ENCODE results near the gene MRPL18.
"Not testable (repeated sequence)": the region's sequence is repeated elsewhere in the genome, so short reads cannot be mapped to it uniquely, and the experiment has no call there.

Gene MRPL18

DNA sequence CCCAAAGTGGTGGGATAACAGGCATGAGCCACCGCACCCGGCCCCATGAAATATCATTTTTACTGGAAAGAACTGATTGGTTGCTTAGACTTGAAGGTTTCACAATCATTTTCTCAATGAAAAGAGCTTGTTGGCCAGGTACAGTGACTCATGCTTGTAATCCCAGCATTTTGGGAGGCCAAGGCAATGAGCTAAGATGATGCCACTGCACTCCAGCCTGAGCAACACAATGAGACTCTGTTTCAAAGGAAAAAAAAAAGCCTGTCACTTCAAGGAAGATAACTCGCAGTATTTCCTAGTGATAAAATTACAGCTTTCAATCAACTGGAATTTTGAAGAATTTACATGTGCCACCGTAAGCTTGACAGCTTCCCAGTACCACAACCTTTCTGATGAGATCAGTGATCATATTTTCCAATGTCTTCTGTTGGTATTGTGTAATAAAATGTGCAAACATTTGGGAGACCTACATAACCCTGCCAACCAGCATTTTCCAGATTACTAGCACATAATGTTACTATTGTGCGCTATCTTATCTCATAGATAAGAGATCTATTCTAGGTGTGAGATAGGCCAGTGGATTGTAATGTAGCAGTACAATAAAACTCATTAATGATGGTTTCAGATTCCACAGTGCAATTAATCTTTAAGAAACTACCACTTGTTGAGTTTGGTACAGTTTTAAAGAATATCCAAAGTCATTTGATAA lies 17.0 kb downstream of the MRPL18 start:
- TF ChIP-seq, protein P1, sequence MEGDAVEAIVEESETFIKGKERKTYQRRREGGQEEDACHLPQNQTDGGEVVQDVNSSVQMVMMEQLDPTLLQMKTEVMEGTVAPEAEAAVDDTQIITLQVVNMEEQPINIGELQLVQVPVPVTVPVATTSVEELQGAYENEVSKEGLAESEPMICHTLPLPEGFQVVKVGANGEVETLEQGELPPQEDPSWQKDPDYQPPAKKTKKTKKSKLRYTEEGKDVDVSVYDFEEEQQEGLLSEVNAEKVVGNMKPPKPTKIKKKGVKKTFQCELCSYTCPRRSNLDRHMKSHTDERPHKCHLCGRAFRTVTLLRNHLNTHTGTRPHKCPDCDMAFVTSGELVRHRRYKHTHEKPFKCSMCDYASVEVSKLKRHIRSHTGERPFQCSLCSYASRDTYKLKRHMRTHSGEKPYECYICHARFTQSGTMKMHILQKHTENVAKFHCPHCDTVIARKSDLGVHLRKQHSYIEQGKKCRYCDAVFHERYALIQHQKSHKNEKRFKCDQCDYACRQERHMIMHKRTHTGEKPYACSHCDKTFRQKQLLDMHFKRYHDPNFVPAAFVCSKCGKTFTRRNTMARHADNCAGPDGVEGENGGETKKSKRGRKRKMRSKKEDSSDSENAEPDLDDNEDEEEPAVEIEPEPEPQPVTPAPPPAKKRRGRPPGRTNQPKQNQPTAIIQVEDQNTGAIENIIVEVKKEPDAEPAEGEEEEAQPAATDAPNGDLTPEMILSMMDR (IDR thresholded peaks at IDR 0.05; ENCODE audit: control extremely low read depth, extremely low read depth, low read depth, missing control alignments), result no peak
- no peak for DNase-seq (ENCODE audit: extremely low spot score)
- POLR2A ChIA-PET, result no interaction called here
- CTCF ChIA-PET, result interaction anchor here (1.2 kb wide), 1 partner anchor 157 kb away, joined by 3 read pairs; no protein-coding TSS in a partner anchor

DNA sequence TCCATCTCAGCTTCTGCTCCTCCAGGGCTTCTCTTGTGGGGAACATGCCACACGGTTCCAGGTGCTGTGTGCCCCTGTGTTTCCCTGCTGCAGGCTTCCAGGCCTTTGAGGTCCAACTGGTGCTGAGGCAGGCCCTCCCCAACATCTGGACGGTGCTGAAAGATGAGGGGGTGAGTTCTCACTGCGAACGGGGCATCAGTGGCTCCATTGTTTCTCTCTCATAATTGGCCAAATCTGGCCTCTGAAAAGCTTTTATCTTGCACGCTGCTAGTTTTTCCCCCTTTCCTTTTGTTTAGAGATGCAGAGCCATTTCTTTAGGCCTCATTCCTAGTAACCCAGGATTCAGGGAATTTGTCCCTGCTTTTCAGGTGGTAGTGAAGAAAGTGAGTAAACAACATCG lies 18.4 kb downstream of the MRPL18 start:
- ChIA-PET POLR2A (no interaction called here), CTCF (no interaction called here)
- TF ChIP-seq, protein P1 (IDR thresholded peaks at IDR 0.05; ENCODE audit: control extremely low read depth, extremely low read depth, low read depth, missing control alignments), result no peak
- peak; percentile 6 for DNase-seq (ENCODE audit: extremely low spot score)

DNA sequence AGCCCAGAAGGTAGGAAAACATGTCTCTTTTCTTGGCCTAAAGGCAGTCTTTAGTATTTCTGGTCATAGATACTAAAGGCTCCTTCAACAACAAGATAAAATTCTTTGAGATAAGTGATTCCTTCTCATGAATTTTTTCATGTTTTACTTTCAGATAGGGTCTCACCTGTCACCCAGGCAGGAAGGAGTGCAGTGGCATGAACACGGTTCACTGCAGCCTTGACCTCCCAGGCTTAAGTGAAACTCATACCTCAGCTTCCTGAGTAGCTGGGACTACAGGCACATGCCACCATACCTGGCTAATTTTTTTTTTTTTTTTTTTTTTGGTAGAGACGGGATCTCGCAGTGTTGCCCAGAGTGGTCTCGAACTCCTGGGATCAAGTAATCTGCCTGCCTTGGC lies 18.9 kb downstream of the MRPL18 start:
- TF ChIP-seq, protein P1 (IDR thresholded peaks at IDR 0.05; ENCODE audit: control extremely low read depth, extremely low read depth, low read depth, missing control alignments), result no peak
- ChIA-PET POLR2A (no interaction called here), CTCF (no interaction called here)
- DNase-seq (ENCODE audit: extremely low spot score), result peak; percentile 10

- ChIA-PET CTCF (interaction anchor here (1.1 kb wide), 1 partner anchor 38 kb away, joined by 3 read pairs; no protein-coding TSS in a partner anchor), POLR2A (no interaction called here)
- TF ChIP-seq, protein P1 (IDR thresholded peaks at IDR 0.05; ENCODE audit: control extremely low read depth, extremely low read depth, low read depth, missing control alignments), result no peak
- no peak for DNase-seq (ENCODE audit: extremely low spot score)
Observed at GRCh38 chr6:159813781-159814180, 23.5 kb downstream of the MRPL18 start.

DNA sequence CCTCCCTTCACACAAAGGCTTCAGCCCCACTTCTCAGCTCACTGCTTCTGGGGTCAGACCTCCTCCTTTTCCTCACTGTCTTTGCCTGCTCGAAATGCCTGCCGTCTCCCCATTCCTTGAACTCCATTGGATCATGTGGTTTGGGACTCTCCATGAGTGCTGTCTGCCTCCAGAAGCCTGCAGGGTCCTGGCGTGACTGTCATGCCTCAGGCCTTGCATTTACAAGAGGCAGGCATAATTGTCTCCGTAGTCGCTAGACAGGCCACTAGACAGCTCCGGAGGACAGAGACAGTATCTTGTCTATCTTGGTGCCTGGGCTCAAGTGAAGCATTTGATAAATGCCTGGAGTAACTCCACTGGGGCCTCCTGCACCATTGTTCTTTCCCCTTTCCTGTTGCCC lies 25.1 kb downstream of the MRPL18 start:
- no peak for DNase-seq (ENCODE audit: extremely low spot score)
- CTCF ChIA-PET, result interaction anchor here (1.5 kb wide), 1 partner anchor 704 kb away, joined by 4 read pairs; no protein-coding TSS in a partner anchor
- TF ChIP-seq, protein P1 (IDR thresholded peaks at IDR 0.05; ENCODE audit: control extremely low read depth, extremely low read depth, low read depth, missing control alignments), result no peak
- POLR2A ChIA-PET, result no interaction called here

- DNase-seq (ENCODE audit: extremely low spot score); POLR2A ChIA-PET: not testable (repeated sequence)
- CTCF ChIA-PET, result interaction anchor here (1.2 kb wide), 1 partner anchor 12 kb away, joined by 3 read pairs; no protein-coding TSS in a partner anchor
Observed at GRCh38 chr6:159816775-159817174, 26.5 kb downstream of the MRPL18 start.

DNA sequence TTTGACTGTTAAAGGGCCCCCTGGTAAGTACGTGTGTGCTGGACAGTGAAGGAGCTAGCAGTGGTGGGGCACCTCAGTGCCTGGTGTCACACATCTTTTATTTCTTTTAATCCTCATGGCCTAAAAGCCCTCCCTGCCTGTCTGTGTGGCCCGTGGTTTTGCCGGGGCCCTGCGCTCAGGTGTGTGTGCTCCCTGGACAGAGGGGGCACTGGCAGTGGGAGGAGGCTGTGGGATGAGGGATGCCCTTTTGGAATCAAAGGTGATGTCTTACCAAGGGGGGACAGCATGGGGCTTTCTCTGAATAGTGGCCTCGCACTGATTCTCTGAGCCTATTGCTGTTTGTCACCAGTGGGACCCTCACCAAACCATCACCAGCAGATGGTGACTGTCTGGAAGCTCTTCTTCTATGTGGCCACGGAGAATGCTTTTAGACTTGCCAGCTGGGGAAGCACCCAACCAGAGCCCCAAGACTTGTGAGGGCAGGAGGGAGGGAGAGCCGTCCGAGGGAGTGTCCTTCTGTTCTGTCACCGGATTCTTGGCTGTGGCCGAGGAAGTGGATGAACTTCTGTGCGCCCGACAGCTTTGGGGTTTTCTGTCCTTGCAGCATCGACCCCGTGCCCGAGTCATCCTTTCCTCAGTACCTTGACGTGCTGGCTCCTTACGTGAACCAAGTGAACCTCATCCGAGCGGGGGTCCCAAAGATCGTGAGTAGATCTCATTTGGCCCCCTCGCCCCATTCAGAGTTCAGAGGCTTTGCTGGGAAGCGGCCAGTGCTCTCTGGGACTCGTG lies 27.9 kb downstream of the MRPL18 start:
- ChIA-PET CTCF (interaction anchor here (1.2 kb wide), 1 partner anchor 26 kb away, joined by 3 read pairs; no protein-coding TSS in a partner anchor), POLR2A (no interaction called here)
- DNase-seq (ENCODE audit: extremely low spot score), result no peak
- TF ChIP-seq, protein P1 (IDR thresholded peaks at IDR 0.05; ENCODE audit: control extremely low read depth, extremely low read depth, low read depth, missing control alignments), result no peak
